CD4-positive, alpha-beta T cell treated with Interleukin-15 for 4 hours (primary cell): ENCODE data around the gene MPLKIP.
"Not testable (repeated sequence)": the region's sequence is repeated elsewhere in the genome, so short reads cannot be mapped to it uniquely, and the experiment has no call there.

Experiments used
- DNase-seq: peaks from one replicate; pipeline ENCODE4 v3.0.0-alpha.2; 2020; ENCODE audit warnings: low spot score

The MPLKIP gene

GRCh38 chr7:40134428-40135316 is at the start of gene MPLKIP, which contains the start of gene SUGCT:
TSS of gene MPLKIP (minus strand) at chr7:40134622. CDS start at chr7:40134567, 55 bp downstream.
TSS of gene SUGCT (plus strand) at chr7:40135005.
- DNase-seq: peak; percentile 88

DNA sequence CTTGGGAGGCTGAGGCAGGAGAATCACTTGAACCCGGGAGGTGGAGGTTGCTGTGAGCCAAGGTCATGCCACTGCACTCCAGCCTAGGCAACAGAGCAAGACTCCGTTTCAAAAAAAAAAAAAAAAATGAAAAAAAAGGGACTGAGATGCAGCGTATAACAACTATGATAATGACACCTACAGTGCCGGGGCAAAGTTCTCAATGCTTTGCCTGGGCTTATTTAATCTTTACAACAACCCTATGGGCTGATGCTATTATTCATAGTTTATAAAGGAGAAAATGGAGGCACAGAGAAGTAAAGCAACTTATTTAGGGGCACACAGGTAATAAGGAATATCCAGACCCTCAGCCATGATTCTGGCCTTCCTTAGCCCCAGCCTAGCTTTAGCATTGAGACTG is 48.0 kb upstream of the MPLKIP start:
- no peak for DNase-seq

DNA sequence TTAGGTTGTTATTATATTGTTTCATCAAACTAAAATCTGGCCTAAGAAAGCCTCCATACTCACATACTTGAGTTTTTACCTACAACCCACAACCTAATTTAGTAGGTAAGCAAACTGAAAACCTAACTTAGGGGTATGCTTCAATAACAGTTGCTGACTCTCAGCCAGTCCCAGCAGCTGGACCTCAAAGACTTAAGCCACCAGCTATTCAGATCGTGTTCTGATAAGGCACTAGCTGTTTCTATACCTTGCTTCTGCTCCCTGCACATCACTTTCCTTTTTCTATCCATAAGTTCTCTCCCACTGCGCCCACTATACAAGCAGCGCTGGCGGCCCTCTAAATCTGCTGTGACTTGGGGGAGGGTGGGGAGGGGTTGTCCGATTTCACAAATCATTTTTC is 42.6 kb upstream of the MPLKIP start:
- DNase-seq: no peak

- DNase-seq: no peak
Observed at GRCh38 chr7:40175725-40176510, 41.5 kb upstream of the MPLKIP start.

GRCh38 chr7:40175256-40175655 is 40.8 kb upstream of the MPLKIP start:
- DNase-seq: not testable (repeated sequence)

DNA sequence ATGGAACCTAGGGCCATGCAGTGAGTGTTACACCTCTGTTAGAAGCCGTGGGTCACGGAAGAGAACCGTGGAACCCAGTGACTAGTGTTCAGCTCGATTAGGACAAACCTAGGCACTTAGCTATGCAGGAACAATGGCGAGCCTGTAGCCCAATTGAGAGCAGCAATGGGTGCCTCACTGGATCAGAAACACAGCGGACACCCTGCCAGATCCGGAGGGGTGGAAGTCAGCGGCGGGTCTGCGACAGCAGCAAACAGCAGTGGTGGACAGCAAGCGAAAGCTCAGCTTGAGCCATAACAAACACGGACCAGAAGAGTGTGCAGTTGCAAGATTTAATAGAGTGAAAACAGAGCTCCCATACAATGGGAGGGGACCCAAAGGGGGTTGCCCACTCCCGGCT is 38.7 kb upstream of the MPLKIP start:
- DNase-seq: not testable (repeated sequence)

- not testable (repeated sequence) for DNase-seq
Observed at GRCh38 chr7:40168266-40168665, 33.8 kb upstream of the MPLKIP start.

DNA sequence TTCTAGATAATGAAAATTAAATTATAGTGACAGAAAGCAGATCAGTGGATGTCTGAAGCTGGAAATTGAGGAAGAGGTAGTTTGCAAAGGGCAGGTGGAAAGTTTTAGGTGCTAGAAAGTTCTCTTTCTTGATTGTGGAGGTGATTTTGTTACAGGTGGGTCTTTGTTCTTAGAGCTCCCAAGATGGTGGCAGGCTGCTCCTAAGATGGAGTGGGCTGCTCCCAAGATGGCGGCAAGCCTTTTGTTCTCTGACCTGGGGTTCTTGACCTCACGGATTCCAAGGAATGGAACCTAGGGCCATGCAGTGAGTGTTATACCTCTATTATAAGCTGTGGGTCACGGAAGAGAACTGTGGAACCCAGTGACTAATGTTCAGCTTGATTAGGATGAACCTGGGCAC is 32.9 kb upstream of the MPLKIP start:
- no peak for DNase-seq

DNA sequence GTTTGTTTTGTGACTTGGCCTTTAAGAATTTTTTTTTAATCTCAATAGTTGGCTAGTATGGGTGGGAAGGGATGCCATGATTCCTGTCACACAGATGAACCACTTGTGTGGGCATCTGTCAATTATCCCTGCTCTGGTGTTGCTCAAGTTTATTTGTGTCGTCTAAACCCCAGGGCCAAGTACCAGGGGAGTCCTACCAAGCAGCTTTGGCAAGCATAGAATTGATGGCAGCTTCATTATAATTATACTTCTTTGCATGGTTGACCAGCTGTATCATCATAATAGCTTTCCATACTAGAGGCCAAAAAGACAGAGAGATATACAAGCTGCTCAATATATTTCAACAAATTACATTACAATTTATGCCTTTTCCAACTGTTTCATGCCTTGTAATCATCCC is 30.8 kb upstream of the MPLKIP start:
- DNase-seq: no peak

- no peak for DNase-seq
Observed at GRCh38 chr7:40162516-40162915, 28.1 kb upstream of the MPLKIP start.

DNA sequence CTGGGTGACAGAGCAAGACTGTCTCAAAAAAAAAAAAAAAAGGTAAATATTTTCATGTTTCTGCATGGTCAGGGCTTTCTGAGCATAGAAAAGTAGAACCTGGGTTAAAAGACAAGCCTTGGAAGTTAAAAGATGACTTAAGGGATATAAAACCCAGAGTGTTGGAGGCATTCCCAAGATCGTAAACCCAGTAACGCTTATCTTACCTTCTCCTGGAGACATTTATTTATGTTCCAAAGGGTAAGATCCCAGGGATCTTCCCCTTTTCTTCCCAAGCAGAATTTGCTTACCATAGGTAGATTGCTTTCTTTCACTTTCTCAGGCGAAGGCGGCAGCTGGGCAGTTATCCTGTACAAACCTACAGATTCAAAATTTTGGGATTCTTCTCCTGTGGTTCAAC is 22.6 kb upstream of the MPLKIP start:
- no peak for DNase-seq

GRCh38 chr7:40151504-40151903 is 17.1 kb upstream of the MPLKIP start:
- DNase-seq: no peak

DNA sequence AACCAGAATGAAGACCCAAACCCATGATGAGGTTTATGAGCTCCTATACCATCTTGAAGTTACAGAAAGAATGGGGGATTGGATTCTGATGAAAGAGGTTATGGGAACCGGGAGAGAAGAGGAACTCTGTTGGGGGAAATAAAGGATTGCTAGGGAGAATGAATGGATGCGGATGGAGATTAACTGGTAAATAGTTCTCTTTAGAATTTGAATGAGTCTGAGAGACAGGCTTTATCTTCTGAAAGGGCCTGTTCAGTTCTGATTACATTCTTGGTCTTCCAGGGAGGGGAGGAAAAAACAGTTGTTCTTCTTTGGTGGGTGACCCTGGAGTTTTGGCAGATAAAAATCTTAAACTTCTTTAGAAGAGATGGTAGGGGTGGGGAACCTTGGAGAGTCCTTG is 14.2 kb upstream of the MPLKIP start:
- no peak for DNase-seq

DNA sequence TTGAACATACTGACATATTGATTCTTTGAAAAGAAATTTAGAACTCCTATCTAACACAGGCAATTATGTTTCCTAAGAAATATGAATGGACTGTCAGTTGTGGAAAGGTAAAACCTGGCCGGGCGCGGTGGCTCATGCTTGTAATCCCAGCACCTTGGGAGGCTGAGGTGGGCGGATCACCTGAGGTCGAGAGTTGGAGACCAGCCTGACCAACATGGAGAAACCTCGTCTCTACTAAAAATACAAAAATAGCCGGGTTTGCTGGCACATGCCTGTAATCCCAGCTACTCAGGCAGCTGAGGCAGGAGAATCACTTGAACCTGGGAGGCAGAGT is 13.8 kb upstream of the MPLKIP start:
- DNase-seq: not testable (repeated sequence)

DNA sequence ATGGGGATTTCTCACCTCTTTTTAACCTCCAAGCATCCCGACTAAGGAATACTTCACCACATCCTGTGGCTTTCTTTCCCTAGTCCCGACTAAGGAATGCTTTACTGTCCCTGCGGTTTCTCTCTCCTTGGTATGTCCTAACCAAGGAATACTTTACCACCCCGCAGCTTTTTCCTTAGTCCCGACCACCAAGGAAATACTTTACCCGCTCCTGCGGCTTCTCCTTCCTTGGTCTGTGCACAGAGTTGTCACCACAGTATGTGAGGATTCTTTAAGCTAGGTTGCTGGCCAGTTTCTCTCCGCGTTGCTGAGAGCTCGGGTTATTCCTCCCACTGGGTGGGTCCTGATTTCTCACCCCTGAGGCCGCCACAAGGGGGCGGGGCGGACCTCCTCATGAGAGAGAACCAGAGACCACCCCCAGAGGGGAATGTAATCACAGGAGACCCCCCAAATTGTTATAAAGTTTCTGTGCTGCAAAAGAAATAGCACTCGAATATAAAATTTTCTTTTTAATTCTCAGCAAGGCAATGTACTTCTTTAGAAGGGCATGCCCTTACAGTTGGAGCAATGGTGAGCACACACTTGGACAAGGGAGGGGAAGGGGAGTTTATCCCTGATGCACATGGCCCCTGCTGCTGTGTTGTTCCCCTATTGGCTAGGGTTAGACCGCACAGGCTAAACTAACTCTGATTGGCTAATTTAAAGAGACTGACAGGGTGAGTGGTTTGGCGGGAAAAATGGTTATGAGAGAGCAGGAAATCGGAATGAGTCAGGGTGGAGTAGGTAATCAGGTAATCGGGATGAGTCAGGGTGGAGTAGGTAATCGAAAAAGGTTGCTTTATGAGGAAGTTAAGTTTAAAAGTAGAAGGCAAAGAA is 13.2 kb upstream of the MPLKIP start:
- DNase-seq: no peak

- DNase-seq: not testable (repeated sequence)
Observed at GRCh38 chr7:40145596-40146130, 11.2 kb upstream of the MPLKIP start.

- DNase-seq: not testable (repeated sequence)
Observed at GRCh38 chr7:40141916-40142315, 7.5 kb upstream of the MPLKIP start.

DNA sequence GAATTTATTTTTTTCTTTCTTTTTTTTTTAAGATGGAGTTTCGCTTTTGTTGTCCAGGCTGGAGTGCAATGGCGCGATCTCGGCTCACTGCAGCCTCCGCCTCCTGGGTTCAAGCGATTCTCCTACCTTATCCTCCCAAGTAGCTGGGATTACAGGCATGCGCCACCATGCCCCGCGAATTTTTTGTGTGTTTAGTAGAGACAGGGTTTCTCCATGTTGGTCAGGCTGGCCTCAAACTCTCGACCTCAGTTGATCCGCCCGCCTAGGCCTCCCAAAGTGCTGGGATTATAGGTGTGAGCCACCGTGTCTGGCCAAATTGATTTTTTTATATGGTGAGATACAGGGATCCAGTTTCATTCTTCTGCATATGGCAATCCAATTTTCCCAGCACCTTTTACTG is 5.5 kb upstream of the MPLKIP start:
- not testable (repeated sequence) for DNase-seq

DNA sequence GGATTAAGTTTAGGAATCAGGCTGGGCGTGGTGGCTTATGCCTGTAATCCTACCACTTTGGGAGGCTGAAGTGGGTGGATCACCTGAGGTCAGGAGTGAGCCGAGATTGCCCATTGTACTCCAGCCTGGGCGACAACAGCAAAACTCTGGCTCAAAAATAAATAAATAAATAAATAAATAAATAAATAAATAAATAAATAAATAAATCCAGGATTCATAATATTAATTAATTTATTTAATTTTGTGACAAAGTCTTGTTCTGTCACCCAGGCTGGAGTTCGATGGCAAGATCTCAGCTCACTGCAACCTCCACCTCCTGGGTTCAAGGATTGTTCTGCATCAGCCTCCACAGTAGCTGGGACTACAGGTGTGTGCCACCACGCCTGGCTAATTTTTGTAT is 4.6 kb upstream of the MPLKIP start:
- DNase-seq: no peak

DNA sequence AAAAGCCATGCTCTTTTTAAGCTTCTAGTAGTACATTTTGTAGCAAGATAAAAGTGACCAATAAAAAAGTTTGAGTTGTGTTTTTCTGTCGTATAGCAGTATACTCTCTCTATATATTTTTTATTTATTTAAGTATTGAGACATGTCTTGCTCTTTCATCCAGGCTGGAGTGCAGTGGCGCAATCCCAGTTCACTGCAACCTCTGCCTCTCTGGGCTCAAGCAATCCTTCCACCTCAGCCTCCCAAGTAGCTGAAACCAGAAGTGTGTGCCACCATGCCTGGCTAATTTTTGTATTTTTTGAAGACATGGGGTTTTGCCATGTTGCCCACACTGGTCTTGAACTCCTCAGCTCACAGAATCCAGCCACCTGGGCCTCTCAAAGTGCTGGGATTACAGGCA is 3.1 kb upstream of the MPLKIP start:
- no peak for DNase-seq

- DNase-seq: peak; percentile 4
Observed at GRCh38 chr7:40135317-40135610, 842 bp upstream of the MPLKIP start.
